ENCODE results near the gene PET117.

PET117 gene

DNA sequence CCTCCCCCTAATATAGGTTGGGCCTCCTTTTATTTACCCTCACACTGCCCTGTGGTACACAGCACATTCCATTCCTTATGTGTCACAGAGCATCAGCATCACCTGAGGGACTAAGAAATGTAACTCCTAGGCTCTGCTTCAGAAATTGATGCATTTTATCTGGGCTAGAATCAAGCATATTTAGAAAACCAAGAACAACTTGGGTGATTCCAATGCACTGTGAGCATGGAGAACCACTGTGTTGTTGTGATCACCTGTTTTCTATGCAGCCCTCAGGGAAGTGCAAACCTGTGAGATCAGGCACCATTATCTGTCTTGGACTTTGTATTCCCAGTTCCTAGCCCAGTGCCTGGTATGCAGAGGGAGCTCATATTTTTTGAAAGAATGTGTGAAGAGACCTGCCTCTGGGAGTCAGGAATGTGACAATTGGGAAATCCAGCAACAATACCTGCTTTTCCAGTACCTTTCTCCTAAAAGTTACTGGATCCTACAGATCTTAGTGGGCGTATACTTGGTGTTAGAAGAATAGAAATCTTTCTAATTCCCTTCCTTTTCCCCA is 7.0 kb downstream of the PET117 start:
- no peak for ATAC-seq
- no peak for TF ChIP-seq ZNF565 (CRISPR knock-in tag; conservative IDR thresholded peaks at IDR 0.05; ENCODE audit: low read depth)
- TF ChIP-seq ESRRG (CRISPR knock-in tag; IDR thresholded peaks at IDR 0.05): no peak
- no peak for TF ChIP-seq TOX (CRISPR knock-in tag; IDR thresholded peaks at IDR 0.05; ENCODE audit: borderline replicate concordance)
- TF ChIP-seq SNAI2 (CRISPR knock-in tag; IDR thresholded peaks at IDR 0.05): no peak
- no peak for TF ChIP-seq ZFP3 (CRISPR knock-in tag; IDR thresholded peaks at IDR 0.05)
- TF ChIP-seq ARNTL (CRISPR knock-in tag; IDR thresholded peaks at IDR 0.05; ENCODE audit: borderline replicate concordance, low read depth): no peak
- no peak for TF ChIP-seq ZFP30 (CRISPR knock-in tag; IDR thresholded peaks at IDR 0.05)
- TF ChIP-seq RARB (CRISPR knock-in tag; IDR thresholded peaks at IDR 0.05): no peak
- no peak for TF ChIP-seq TCF4 (CRISPR knock-in tag; IDR thresholded peaks at IDR 0.05; ENCODE audit: borderline replicate concordance)

DNA sequence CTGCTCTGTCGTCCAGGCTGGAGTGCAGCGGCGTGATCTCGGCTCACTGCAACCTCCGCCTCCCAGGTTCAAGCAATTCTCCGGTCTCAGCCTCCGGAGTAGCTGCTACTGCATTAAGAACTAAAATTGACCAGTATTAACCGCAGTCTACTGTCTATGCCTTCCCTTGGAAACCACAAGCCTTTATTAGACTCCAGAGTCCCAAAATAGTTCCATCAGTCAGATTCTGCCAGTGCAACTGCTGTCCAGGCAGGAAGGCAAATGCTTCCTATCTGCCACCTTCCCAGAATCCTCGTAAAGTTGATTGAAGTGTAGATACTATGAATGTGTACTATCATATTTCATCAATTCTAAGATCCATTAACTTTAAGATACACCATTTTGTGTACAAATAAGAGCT is 16.7 kb downstream of the PET117 start:
- TF ChIP-seq ZC3H10 (CRISPR knock-in tag; IDR thresholded peaks at IDR 0.05): no peak
- TF ChIP-seq ISL1 (CRISPR knock-in tag; IDR thresholded peaks at IDR 0.05): no peak
- no peak for TF ChIP-seq PPARA (CRISPR knock-in tag; IDR thresholded peaks at IDR 0.05; ENCODE audit: borderline replicate concordance)
- TF ChIP-seq ZNF565 (CRISPR knock-in tag; conservative IDR thresholded peaks at IDR 0.05; ENCODE audit: low read depth): no peak
- TF ChIP-seq, protein P1, sequence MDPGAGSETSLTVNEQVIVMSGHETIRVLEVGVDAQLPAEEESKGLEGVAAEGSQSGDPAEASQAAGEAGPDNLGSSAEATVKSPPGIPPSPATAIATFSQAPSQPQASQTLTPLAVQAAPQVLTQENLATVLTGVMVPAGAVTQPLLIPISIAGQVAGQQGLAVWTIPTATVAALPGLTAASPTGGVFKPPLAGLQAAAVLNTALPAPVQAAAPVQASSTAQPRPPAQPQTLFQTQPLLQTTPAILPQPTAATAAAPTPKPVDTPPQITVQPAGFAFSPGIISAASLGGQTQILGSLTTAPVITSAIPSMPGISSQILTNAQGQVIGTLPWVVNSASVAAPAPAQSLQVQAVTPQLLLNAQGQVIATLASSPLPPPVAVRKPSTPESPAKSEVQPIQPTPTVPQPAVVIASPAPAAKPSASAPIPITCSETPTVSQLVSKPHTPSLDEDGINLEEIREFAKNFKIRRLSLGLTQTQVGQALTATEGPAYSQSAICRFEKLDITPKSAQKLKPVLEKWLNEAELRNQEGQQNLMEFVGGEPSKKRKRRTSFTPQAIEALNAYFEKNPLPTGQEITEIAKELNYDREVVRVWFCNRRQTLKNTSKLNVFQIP (CRISPR knock-in tag; IDR thresholded peaks at IDR 0.05; ENCODE audit: borderline replicate concordance, low read depth): no peak
- TF ChIP-seq, protein P2, sequence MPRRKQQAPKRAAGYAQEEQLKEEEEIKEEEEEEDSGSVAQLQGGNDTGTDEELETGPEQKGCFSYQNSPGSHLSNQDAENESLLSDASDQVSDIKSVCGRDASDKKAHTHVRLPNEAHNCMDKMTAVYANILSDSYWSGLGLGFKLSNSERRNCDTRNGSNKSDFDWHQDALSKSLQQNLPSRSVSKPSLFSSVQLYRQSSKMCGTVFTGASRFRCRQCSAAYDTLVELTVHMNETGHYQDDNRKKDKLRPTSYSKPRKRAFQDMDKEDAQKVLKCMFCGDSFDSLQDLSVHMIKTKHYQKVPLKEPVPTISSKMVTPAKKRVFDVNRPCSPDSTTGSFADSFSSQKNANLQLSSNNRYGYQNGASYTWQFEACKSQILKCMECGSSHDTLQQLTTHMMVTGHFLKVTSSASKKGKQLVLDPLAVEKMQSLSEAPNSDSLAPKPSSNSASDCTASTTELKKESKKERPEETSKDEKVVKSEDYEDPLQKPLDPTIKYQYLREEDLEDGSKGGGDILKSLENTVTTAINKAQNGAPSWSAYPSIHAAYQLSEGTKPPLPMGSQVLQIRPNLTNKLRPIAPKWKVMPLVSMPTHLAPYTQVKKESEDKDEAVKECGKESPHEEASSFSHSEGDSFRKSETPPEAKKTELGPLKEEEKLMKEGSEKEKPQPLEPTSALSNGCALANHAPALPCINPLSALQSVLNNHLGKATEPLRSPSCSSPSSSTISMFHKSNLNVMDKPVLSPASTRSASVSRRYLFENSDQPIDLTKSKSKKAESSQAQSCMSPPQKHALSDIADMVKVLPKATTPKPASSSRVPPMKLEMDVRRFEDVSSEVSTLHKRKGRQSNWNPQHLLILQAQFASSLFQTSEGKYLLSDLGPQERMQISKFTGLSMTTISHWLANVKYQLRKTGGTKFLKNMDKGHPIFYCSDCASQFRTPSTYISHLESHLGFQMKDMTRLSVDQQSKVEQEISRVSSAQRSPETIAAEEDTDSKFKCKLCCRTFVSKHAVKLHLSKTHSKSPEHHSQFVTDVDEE (CRISPR knock-in tag; IDR thresholded peaks at IDR 0.05): no peak
- no peak for TF ChIP-seq ESRRG (CRISPR knock-in tag; IDR thresholded peaks at IDR 0.05)
- no peak for TF ChIP-seq ZNF8 (CRISPR knock-in tag; IDR thresholded peaks at IDR 0.05)
- TF ChIP-seq, protein P3, sequence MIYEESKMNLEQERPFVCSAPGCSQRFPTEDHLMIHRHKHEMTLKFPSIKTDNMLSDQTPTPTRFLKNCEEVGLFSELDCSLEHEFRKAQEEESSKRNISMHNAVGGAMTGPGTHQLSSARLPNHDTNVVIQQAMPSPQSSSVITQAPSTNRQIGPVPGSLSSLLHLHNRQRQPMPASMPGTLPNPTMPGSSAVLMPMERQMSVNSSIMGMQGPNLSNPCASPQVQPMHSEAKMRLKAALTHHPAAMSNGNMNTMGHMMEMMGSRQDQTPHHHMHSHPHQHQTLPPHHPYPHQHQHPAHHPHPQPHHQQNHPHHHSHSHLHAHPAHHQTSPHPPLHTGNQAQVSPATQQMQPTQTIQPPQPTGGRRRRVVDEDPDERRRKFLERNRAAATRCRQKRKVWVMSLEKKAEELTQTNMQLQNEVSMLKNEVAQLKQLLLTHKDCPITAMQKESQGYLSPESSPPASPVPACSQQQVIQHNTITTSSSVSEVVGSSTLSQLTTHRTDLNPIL (CRISPR knock-in tag; IDR thresholded peaks at IDR 0.05; ENCODE audit: low read depth): no peak
- no peak for TF ChIP-seq CSDC2 (CRISPR knock-in tag; IDR thresholded peaks at IDR 0.05)
- no peak for TF ChIP-seq SNAI2 (CRISPR knock-in tag; IDR thresholded peaks at IDR 0.05)
- TF ChIP-seq, protein P4, sequence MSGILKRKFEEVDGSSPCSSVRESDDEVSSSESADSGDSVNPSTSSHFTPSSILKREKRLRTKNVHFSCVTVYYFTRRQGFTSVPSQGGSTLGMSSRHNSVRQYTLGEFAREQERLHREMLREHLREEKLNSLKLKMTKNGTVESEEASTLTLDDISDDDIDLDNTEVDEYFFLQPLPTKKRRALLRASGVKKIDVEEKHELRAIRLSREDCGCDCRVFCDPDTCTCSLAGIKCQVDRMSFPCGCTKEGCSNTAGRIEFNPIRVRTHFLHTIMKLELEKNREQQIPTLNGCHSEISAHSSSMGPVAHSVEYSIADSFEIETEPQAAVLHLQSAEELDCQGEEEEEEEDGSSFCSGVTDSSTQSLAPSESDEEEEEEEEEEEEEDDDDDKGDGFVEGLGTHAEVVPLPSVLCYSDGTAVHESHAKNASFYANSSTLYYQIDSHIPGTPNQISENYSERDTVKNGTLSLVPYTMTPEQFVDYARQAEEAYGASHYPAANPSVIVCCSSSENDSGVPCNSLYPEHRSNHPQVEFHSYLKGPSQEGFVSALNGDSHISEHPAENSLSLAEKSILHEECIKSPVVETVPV (CRISPR knock-in tag; IDR thresholded peaks at IDR 0.05): no peak
- TF ChIP-seq RARB (CRISPR knock-in tag; IDR thresholded peaks at IDR 0.05): no peak
- no peak for ATAC-seq

DNA sequence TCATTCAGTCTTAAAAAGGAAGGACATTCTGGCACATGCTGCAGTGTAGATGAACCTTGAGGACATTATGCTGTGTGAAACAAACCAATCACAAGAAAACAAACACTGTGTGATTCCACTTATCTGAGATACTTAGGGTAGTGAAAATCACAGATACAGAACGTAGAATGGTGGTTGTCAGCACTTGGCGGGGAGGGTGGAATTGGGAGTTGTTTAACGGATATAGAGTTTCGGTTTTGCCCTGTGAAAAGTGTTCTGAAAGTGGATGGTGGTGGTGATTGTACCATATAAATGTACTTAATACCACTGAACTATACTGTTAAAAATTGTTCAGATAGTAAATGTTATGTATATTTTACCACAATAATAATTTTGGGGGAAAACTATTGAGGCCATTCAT is 18.4 kb downstream of the PET117 start:
- ATAC-seq: no peak
- TF ChIP-seq ZFP30 (CRISPR knock-in tag; IDR thresholded peaks at IDR 0.05): no peak
- TF ChIP-seq ZNF565 (CRISPR knock-in tag; conservative IDR thresholded peaks at IDR 0.05; ENCODE audit: low read depth): no peak
- no peak for TF ChIP-seq CSDC2 (CRISPR knock-in tag; IDR thresholded peaks at IDR 0.05)
- TF ChIP-seq PPARA (CRISPR knock-in tag; IDR thresholded peaks at IDR 0.05; ENCODE audit: borderline replicate concordance): no peak
- no peak for TF ChIP-seq ZNF70 (CRISPR knock-in tag; IDR thresholded peaks at IDR 0.05)
- TF ChIP-seq GLIS3 (CRISPR knock-in tag; IDR thresholded peaks at IDR 0.05): no peak
- TF ChIP-seq, protein P2 (CRISPR knock-in tag; IDR thresholded peaks at IDR 0.05): no peak
- no peak for TF ChIP-seq TOX (CRISPR knock-in tag; IDR thresholded peaks at IDR 0.05; ENCODE audit: borderline replicate concordance)
- TF ChIP-seq TCF4 (CRISPR knock-in tag; IDR thresholded peaks at IDR 0.05; ENCODE audit: borderline replicate concordance): no peak
